Activated T-cell treated with anti-CD3 and anti-CD28 coated beads for 24 hours (primary cell): ENCODE results near the gene LILRB3.
"Not testable (repeated sequence)": the region's sequence is repeated elsewhere in the genome, so short reads cannot be mapped to it uniquely, and the experiment has no call there.

Source experiments
- DNase-seq: peaks from one replicate; pipeline ENCODE4 v3.0.0-alpha.2; 2020; ENCODE audit warnings: low read depth

The LILRB3 gene

DNA sequence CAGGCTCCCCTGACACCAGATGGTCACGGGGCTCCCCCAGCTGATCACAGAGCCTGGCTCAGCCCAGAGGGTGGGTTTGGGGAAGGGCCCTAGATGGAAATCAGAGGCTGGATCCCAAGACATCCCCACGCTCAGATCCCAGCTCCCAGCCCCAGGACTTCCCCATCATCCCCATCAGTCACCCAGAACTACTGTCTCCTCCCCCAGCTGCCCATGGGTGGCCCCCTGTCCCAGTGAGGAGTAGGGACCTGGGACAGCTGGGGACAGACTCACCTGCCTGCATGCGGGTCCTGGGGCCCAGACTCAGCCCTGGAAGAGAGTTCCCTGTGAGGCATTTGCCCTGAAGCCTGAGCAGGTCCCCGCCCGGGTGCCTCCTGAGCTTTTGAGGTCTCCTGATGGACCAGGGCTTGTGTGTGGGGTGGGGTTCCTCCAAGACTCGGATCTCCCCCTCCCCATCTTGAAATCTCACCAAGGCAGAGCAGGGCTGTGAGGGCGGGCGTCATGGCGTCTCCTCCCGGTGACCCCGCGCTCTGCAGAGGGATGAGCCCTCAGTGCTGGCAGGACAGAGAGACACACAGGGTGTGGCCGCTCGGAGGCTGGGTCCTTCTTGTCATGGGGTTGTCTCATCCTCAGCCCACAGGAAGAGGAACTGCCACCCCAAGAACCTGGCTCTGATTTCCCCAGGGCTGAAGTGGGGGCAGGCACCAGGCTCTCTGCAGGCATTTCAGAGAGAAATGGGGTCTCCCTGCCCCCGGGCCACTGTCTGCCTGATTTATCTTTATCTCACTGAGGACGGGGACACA is at the start of gene LILRB3:
TSS of gene LILRB3 (minus strand) at position 534 of the 803 bp plus-strand sequence. CDS start at position 503, 31 bp downstream.
- not testable (repeated sequence) for DNase-seq

DNA sequence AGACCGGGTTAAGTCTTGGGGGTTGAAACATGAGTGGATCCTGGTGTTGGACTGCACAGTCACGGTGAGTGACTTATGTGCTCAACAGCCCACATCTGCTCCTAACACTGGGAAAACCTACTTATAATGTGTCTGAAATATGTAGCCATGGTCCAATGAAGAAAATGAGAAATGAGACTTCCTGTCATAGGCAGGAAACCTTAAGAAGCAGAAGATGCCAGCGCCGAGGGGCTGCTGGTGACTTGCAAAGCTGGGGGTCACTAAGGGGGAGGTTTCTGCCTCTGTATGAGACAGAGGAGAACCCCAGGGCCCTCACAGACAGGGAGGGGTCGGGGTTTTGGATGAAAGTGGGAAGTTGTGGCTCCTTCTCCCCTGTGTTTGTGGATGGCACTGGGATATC is 49.4 kb upstream of the LILRB3 start:
- DNase-seq, result not testable (repeated sequence)

DNA sequence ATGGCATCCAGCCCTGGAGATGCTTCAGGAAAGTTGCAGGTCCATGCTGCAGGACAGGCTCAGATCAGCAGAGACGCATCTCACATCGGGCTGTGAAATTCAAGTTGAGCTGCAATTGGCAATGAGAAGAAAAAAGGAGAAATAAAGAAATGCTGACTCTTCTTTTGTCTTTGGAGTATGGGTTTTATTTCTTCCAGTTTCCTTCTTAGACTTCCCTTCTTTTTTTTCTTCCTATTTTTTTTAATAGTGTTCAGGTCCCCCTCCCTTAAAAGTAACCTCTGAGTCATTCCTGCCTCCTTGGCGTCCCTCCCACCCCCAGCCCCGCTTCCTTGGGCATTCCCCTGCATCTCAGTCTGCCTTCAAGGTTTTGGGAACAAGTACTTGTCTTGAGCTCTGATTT is 48.8 kb upstream of the LILRB3 start:
- not testable (repeated sequence) for DNase-seq

DNA sequence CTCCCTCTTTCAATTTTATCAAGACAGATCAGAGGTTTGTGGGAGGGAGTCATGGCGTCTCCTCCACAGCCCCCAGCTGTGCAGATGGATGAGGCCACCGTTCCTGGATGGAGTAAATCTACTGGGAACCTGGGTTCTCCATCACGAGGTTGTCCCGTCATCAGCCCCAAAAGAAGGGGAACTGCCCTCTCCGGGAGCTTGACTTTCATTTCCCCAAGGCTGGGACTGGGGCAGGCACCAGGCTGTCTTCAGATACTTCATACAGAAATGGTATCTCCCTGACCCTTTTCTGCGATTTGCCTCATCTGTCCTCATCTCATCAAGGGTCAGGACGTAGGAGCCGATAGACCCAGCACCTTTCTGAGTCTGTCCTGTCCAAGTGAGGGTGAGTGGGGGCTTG is 48.3 kb upstream of the LILRB3 start:
- DNase-seq, result no peak

DNA sequence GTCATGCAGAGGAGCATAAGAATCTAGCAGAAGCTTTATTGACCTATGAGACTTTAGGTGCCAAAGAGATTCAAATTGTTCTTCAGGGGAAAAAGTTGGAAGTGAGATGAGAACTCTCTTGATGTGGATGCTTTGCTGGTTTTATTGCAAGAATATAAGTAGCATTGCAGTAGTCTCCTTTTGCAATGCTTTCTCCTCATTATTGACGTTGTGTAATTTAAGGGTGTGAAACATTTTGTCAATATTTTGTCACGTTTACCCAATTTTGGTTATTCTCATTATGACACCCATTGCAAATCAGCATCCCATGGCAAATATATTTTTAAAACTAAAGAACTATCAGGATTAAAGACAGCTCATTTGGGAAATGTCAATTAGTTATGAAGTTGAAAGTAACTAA is 46.1 kb upstream of the LILRB3 start:
- no peak for DNase-seq

DNA sequence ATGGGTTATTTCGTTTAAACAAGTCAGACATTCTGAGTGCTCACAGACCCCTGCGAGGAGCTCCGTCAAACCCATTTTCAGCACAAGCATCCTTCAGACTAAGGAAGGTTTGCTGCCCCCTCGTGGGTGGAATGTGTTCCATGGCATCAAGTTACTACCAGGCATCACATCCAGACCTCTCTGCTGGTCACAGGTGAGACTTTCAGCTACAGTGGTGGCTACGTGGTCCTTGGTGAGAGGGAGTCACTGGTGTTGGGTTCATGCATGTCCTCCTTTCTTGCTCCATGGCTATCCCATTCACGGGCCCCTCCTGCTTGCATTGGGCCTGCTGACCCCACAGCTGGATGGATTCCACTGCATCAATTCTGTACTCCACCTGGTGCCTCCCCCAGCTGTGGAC is 43.3 kb upstream of the LILRB3 start:
- peak; percentile 63 for DNase-seq

- DNase-seq, result no peak
These were observed 39.7 kb upstream of the LILRB3 start for GRCh38 chr19:54262470-54262869.

- no peak for DNase-seq
These were observed 39.3 kb upstream of the LILRB3 start for GRCh38 chr19:54262066-54262465.

DNA sequence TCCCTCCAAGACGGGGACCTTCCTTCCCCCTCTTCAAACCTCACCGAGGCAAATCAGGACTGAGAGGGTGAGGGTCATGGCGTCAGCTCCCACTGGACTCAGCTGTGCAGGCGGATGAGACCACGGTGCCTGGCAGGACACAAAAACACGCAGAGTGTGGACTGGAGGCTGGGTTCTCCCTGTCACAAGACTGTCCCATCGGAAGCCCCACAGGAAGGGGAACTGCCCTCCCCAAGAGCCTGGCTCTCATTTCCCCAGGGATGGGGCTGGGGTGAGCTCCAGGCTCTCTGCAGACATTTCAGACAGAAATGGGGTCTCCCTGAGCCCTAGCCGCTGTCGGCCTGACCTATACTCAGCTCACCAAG is 34.3 kb upstream of the LILRB3 start, which contains the start of gene LILRB5:
TSS of gene LILRB5 (minus strand) at position 158 of the 365 bp plus-strand sequence. CDS start at position 78, 80 bp downstream.
- DNase-seq, result no peak

GRCh38 chr19:54256250-54257115 is 33.7 kb upstream of the LILRB3 start:
- DNase-seq, result no peak

DNA sequence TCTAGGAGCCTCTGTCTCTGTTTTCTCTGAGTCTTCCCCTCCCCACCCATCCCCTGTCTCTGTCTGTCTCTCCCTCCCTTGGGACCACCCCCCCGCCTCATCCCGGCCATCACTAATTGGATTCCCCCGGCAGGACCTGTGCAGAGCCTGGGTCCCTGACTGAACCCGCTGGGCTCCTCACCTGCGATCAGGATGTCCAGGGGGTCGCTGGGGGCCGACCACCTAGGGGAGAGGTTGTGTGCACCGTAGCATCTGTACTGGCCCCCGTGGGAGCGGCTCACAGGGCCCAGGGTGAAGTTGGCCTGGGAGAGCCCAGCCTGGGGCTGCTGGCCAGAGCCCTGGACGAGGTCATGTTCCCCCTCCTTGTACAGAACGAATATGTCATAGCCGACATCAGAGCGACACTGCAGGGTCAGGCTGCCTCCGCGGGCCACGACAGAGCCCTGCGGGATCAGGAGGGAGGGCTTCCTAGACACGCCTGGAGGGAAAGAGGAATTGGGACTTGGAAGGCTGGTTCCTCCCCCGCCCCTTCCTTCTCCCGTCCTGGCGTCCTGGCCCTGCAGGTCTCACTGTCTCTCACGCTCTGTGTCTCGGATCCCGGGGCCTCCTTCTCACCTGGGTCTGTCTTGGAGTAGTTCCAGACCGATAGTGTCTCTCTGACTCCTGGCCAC is 32.4 kb upstream of the LILRB3 start:
- no peak for DNase-seq

DNA sequence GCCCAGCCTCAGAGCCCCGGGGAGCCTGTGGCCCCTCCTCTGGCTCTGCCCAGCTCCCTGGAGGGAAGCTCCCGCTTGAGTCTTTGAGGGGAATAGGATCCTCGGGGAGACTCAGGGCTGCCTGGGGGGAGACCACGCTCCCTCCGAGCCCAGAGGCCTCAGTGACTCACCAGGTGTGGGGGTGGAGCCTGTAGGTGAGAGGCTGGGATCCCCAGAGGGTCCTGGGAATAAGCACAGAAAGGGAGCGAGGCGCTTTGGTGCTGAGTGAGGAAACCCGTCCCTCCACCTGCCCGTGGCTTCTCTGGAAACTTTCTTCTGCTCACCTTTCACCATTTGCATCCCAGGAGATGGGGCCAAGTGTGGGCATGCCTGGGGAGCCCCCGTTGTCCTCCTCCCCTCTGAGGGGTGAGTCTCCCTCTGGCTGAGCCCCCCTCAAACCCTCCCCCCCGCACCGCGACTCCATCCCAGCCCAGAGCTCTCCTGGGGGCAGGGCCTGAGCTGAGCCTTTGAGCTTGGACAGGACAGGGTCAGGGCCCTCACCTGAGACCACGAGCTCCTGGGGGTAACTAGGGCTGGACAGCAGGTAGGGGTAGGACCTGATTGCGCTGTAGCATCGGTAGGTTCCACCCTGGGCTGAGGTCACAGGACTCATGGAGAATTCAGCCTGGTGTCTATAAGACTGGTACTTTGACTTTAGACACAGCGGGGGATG is 31.5 kb upstream of the LILRB3 start:
- DNase-seq, result no peak

DNA sequence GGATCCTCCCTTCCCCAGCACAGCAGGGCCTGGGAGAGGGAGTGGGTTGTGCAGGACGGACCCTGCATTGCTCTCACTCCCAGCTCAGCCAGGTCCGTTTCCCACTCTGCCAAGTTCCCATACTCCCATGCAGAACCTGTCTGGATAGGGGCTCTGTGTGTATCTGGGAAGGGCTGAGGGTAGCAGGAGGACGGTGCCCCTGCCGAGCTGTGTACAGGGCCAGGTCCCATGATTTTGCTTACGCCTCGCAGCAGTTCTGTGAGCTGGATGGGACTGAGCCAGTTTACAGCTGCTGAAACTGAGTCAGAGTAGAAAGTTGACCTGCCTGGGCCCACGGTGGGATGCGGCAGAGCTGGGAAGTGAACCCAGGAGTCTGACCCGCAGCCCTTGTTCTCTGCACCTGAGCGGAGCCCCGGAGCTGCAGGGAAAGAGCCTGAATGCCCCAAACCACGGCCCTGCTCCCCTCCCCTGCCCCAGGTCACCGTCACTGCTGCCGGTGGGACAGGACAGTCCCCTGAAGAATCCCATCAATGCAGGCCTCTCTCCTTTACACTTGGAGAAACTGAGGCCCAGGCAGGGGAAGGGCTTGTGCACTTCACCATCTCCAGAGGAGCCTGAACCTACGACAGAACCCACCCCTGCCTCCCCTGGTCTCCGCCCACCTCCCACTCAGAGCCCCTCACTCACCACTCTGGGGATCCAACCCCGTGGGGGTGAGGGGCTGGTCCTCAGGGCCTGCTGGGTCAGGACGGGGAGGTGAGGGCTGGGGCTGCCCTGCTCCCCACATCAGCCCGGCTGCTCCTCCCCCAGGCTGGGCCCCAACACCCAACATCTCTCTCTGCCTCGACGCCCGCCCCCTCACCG is 30.8 kb upstream of the LILRB3 start:
- no peak for DNase-seq

DNA sequence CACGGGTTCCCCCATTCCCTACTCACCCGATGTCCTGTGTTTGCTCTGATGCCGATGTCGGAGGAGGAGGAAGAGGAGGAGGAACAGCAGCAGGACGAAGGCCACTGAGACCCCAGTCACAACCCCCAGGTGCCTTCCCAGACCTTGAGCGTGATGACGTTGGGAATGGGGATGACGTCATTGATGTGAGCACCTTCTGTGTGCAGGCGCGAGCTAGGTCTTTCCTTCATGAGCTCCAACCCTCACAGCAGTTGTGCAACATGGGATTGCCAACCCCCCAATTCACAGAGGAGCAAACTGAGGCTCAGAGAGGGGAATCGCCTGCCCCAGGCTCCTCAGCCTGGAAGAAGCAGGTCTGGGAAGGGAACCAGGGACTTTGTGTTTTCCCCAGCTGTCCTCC is 30.0 kb upstream of the LILRB3 start:
- DNase-seq, result no peak

DNA sequence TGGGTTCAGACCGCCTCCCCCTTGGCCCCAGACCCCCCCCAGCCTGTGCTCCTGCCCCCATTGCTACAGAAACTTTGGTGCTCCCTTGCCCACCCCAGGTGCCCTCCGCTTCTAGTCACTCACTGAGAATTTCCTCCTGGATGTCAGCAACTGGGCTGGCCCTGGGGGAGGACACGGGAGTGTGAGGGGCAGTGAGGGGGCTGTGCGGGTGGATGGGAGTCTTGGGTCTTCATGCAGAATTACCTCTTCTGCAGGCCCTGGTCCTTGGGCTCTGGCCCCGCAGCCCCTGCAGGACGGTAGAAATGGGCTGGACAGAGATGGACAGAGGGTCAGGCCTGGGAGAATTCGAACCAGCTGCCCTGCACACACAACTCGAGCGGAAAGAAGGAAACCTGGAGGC is 29.4 kb upstream of the LILRB3 start:
- DNase-seq, result no peak

GRCh38 chr19:54248016-54248601 is 25.3 kb upstream of the LILRB3 start:
- DNase-seq, result peak; percentile 32

GRCh38 chr19:54247106-54247930 is 24.5 kb upstream of the LILRB3 start:
- no peak for DNase-seq

GRCh38 chr19:54245936-54246335 is 23.1 kb upstream of the LILRB3 start:
- DNase-seq, result no peak

- DNase-seq, result not testable (repeated sequence)
These were observed 21.0 kb upstream of the LILRB3 start for GRCh38 chr19:54243809-54244208.

DNA sequence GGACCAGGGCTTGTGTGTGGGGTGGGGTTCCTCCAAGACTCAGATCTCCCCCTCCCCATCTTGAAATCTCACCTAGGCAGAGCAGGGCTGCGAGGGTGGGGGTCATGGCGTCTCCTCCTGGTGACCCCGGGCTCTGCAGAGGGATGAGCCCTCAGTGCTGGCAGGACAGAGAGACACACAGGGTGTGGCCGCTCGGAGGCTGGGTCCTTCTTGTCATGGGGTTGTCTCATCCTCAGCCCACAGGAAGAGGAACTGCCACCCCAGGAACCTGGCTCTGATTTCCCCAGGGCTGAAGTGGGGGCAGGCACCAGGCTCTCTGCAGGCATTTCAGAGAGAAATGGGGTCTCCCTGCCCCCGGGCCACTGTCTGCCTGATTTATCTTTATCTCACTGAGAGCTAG is 19.8 kb upstream of the LILRB3 start, which contains the start of gene LILRA6:
TSS of gene LILRA6 (minus strand) at position 145 of the 400 bp plus-strand sequence.
- DNase-seq, result not testable (repeated sequence)
